ENCODE results near the gene MB. TPM values are rescaled to one million over a fixed set of nuclear protein-coding genes. Genes with fewer than 3 reads are reported as not detected.

MB gene
- total RNA-seq, 2 experiments from 2014 or later, result not detected

DNA sequence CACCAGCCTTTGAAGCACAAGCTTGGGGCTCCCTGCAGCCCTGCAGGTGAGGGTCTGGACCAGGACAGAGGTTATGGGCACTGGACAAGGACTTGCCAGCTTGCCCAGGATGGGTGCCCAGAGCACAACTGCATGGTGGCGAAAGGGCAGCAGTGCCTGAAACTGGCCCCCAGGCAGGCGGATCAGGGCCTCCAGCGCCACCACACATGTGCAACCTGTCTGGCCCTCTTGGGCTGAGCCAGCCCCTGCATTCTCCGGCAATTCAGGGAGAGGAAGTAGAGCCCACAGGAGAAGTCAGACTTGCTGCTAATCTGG is 18.8 kb downstream of the MB start:
- ChIA-PET CTCF (ENCODE audit: unreplicated experiment) (no interaction called here), POLR2A (no interaction called here)
- Histone ChIP-seq H3K9me3 (ENCODE audit: low read length) (0 out of 2 replicates have a peak, but pooled peaks cover 10% of the 10 kb centered on the region), H3K4me3 (ENCODE audit: low read depth, low read length, poor library complexity, severe bottlenecking) (no peak overlapping the region), H3K4me1 (ENCODE audit: insufficient read depth, low read length, poor library complexity, severe bottlenecking) (no peaks in the 10 kb centered on the region), H4K20me1 (ENCODE audit: insufficient read depth, low read length) (no peaks in the 10 kb centered on the region), H3K79me2 (ENCODE audit: insufficient read depth, low read depth, low read length) (no peaks in the 10 kb centered on the region), H3K9me2 (ENCODE audit: insufficient read depth, low read length) (no peaks in the 10 kb centered on the region), H3K36me3 (ENCODE audit: insufficient read depth, low read length) (no peaks in the 10 kb centered on the region), H3K27ac (ENCODE audit: low read depth, low read length, poor library complexity, severe bottlenecking) (no peak overlapping the region), H2AFZ (ENCODE audit: low read length) (no peak overlapping the region), H3K4me2 (ENCODE audit: low read length) (no peak overlapping the region)
- DNase-seq (ENCODE audit: low spot score), result no peak
- TF ChIP-seq EZH2phosphoT487 (IDR thresholded peaks at IDR 0.05; ENCODE audit: borderline replicate concordance, low read depth, low read length), result no peak
- TF ChIP-seq, protein P1, sequence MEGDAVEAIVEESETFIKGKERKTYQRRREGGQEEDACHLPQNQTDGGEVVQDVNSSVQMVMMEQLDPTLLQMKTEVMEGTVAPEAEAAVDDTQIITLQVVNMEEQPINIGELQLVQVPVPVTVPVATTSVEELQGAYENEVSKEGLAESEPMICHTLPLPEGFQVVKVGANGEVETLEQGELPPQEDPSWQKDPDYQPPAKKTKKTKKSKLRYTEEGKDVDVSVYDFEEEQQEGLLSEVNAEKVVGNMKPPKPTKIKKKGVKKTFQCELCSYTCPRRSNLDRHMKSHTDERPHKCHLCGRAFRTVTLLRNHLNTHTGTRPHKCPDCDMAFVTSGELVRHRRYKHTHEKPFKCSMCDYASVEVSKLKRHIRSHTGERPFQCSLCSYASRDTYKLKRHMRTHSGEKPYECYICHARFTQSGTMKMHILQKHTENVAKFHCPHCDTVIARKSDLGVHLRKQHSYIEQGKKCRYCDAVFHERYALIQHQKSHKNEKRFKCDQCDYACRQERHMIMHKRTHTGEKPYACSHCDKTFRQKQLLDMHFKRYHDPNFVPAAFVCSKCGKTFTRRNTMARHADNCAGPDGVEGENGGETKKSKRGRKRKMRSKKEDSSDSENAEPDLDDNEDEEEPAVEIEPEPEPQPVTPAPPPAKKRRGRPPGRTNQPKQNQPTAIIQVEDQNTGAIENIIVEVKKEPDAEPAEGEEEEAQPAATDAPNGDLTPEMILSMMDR (conservative IDR thresholded peaks at IDR 0.05; ENCODE audit: low read length), result no peak
- BruUV-seq (replicated peaks), result no TSS peak
- intact Hi-C loops (cut with micrococcal nuclease; ENCODE audit: unreplicated experiment), result no loop called here

- no peak for DNase-seq (ENCODE audit: low spot score)
- H3K4me3 ChIP-seq (ENCODE audit: low read depth, low read length, poor library complexity, severe bottlenecking), result no peak overlapping the region
- no peaks in the 10 kb centered on the region for H4K20me1 ChIP-seq (ENCODE audit: insufficient read depth, low read length)
- no peaks in the 10 kb centered on the region for H3K36me3 ChIP-seq (ENCODE audit: insufficient read depth, low read length)
- TF ChIP-seq EZH2phosphoT487 (IDR thresholded peaks at IDR 0.05; ENCODE audit: borderline replicate concordance, low read depth, low read length), result no peak
- TF ChIP-seq, protein P1 (conservative IDR thresholded peaks at IDR 0.05; ENCODE audit: low read length), result no peak
- H3K9me3 ChIP-seq (ENCODE audit: low read length), result 0 out of 2 replicates have a peak, but pooled peaks cover 10% of the 10 kb centered on the region
- no peak overlapping the region for H3K4me2 ChIP-seq (ENCODE audit: low read length)
- CTCF ChIA-PET (ENCODE audit: unreplicated experiment), result no interaction called here
- H3K4me1 ChIP-seq (ENCODE audit: insufficient read depth, low read length, poor library complexity, severe bottlenecking), result no peaks in the 10 kb centered on the region
- no peaks in the 10 kb centered on the region for H3K79me2 ChIP-seq (ENCODE audit: insufficient read depth, low read depth, low read length)
- no peak overlapping the region for H2AFZ ChIP-seq (ENCODE audit: low read length)
- POLR2A ChIA-PET, result no interaction called here
- no TSS peak for BruUV-seq (replicated peaks)
- H3K27ac ChIP-seq (ENCODE audit: low read depth, low read length, poor library complexity, severe bottlenecking), result no peak overlapping the region
- no peaks in the 10 kb centered on the region for H3K9me2 ChIP-seq (ENCODE audit: insufficient read depth, low read length)
- intact Hi-C loops (cut with micrococcal nuclease; ENCODE audit: unreplicated experiment), result no loop called here
Measured at GRCh38 chr22:35597692-35598395, 19.3 kb downstream of the MB start.

- H3K9me3 ChIP-seq (ENCODE audit: low read length), result 0 out of 2 replicates have a peak, but pooled peaks cover 9% of the 10 kb centered on the region
- no peaks in the 10 kb centered on the region for H3K36me3 ChIP-seq (ENCODE audit: insufficient read depth, low read length)
- H3K79me2 ChIP-seq (ENCODE audit: insufficient read depth, low read depth, low read length), result no peaks in the 10 kb centered on the region
- intact Hi-C loops (cut with micrococcal nuclease; ENCODE audit: unreplicated experiment), result no loop called here
- POLR2A ChIA-PET, result no interaction called here
- H3K9me2 ChIP-seq (ENCODE audit: insufficient read depth, low read length), result no peaks in the 10 kb centered on the region
- no peaks in the 10 kb centered on the region for H3K4me1 ChIP-seq (ENCODE audit: insufficient read depth, low read length, poor library complexity, severe bottlenecking)
- CTCF ChIA-PET (ENCODE audit: unreplicated experiment), result no interaction called here
- H3K27ac ChIP-seq (ENCODE audit: low read depth, low read length, poor library complexity, severe bottlenecking), result no peak overlapping the region
- no peak for DNase-seq (ENCODE audit: low spot score)
- BruUV-seq (replicated peaks), result no TSS peak
- H2AFZ ChIP-seq (ENCODE audit: low read length), result no peak overlapping the region
- H4K20me1 ChIP-seq (ENCODE audit: insufficient read depth, low read length), result no peaks in the 10 kb centered on the region
- no peak overlapping the region for H3K4me2 ChIP-seq (ENCODE audit: low read length)
- TF ChIP-seq EZH2phosphoT487 (IDR thresholded peaks at IDR 0.05; ENCODE audit: borderline replicate concordance, low read depth, low read length), result no peak
- TF ChIP-seq, protein P1 (conservative IDR thresholded peaks at IDR 0.05; ENCODE audit: low read length), result no peak
- no peak overlapping the region for H3K4me3 ChIP-seq (ENCODE audit: low read depth, low read length, poor library complexity, severe bottlenecking)
Measured at GRCh38 chr22:35596821-35597220, 20.3 kb downstream of the MB start.

Data from OCI-LY7 (cell line).